ENCODE measurements around the gene CADM4.
"Not testable (repeated sequence)": the region's sequence is repeated elsewhere in the genome, so short reads cannot be mapped to it uniquely, and the experiment has no call there.

The CADM4 gene

DNA sequence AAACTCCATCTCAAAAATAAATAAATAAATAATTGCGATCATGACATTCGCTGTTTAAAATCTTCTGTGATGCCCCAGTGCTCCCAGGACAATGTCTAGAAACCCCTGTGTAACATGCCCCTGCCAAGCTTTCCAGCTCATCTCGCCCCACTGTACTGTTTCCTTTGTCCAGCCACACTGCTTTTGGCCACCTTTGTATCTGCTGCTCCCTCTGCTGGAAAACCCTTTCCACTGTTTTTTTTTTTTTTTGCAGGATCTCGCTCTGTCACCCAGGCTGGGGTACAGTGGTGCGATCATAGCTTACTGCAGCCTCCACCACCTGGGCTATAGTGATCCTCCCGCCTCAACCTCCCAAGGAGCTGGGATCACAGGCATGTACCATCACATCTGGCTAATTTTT, 22.8 kb upstream of the CADM4 start:
- DNase-seq: no peak

DNA sequence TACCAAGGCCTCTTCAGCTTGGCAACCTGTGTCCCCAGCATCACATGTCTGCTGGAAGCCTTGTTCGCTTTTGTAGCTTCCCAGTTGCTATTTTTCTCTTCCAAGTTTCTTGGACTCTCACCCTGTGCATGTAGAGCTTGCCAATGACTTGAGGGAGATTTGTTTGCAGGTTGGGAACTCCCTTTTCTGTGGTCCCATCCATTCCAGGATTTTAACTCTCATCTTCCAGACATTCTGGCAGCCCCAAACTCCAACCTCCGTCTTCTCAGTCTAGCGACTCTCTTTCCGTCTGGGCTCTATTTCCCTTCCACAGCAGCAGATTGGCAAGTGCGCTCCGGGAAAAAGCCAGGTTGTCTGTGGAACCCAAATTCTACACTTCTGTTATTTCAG, 21.3 kb upstream of the CADM4 start:
- no peak for DNase-seq

DNA sequence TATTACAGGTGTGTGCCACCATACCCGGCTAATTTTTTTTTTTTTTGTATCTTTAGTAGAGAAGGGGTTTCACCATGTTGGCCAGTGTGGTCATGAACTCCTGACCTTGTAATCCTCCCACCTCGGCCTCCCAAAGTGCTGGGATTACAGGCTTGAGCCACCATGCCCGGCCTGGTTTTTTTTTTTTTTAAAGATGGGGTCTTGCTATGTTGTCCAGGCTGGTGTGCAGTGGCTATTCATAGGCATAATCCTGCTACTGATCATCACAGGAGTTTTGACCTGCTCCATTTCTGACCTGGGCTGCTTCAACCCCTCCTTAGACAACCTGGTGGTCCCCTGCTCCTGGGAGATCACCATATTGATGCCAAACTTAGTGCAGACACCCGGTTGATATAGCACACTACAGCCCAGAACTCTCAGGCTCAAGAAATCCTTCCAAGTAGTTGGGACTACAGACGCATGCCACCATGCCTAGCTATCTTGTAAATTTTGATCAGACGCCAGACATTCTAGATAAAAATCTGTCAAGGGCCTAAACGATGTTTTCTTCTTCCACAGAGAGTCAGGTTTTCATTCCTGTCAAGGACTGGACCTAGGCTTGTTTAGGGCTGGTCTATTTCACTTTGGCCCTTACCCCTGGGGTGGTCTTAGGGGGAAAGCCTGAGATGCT, 20.8 kb upstream of the CADM4 start:
- DNase-seq: no peak

GRCh38 chr19:43658494-43658893, 18.8 kb upstream of the CADM4 start:
- DNase-seq: no peak

DNA sequence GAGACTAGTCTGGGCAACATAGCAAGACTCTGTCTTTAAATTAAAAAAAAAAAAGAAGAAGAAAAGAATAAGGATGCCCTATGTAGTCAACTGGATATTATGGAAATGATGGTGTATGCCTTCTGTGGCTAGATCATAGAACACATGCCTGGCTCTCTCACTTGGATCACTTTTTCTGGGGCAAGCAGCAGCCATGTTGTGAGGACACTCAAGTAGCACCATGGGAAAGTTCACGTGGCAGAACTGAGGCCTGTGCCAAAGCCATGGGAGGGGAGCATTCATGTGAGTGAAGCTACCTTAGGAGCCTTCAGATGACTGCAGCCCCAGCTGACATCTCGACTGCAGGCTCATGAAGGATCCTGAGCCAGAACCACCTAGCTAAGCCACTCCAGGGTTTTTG, 18.4 kb upstream of the CADM4 start:
- DNase-seq: no peak

DNA sequence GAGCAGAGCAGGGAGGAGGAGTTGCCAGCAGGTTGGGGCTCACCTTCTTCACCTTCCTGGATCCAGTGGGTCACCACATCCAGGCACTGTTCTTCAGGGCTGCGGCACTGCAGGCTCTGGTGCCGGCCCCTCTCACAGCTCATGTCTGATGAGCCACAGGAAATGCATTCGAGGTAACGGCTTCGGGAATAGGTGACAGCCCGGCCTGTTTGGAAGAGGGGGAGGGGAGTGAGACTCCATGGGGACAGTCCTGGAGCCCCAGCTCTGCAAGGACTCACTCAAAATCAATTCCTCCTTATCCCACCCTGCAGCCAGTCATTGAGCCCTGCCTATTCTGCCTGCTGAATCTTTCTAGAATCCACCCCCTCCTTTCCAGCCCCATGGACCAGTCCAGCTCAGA, 16.8 kb upstream of the CADM4 start:
- no peak for DNase-seq

DNA sequence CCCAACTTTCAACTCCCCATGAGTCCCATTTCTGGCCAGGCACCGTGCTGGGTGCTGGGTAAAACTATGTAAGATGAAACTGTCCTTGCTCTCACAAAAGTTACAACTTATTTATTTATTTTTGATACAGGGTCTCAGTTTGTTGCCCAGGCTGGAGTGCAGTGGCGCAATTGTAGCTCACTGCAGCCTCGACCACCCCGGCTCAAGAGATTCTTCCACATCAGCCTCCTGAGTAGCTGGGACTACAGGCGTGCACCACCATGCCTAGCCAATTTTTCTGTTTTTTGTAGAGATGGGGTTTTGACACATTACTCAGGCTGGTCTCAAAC, 12.9 kb upstream of the CADM4 start:
- DNase-seq: no peak

DNA sequence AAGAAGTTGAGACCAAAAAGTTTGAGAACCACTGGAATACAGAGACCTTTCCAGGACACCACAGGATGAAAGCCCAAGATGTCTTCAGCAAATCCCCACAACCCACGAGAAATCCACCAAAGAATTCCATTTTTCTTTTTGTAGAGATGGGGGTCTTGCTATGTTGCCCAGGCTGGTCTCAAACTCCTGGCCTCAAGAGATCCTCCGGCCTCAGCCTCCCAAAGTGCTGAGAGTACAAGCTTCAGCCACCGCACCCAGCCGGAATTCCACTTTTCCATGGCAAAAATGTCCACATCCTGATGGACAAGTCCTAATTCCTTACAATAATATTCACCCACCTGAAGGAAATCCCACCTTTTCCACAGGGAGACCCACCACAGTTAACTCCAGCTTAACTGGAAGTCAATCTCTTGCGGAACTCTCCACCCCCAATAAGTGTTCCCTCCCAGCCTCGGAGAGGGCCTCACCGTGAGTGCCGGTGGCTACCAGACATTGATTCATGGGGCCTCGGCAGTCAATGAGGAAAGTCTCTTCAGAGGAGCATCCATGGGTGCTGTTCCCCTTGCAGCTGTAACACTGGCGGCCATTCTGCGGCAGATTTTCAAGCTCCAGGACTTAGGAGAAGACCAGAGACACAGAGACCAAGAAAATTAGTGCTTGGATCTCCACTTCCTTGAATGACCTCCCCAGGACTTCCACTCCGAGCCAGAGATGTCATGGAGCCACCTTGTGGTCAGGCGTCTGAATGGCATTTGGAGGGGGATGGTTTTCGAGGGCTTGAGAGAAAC, 12.3 kb upstream of the CADM4 start:
- no peak for DNase-seq

DNA sequence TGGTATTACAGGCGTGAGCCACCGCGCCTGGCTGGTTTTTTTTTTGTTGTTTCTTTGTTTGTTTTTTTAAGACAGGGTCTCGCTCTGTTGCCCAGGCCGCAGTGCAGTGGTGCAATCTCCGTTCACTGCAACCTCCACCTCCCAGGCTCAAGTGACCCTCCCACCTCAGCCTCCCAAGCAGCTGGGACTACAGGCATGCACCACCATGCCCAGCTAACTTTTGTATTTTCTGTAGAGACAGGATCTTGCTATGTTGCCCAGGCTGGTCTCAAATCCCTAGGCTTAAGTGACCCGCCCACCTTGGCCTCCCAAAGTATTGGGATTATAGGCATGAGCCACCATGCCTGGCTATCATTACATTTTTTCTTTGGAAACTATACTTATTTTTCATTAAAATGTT, 10.6 kb upstream of the CADM4 start:
- not testable (repeated sequence) for DNase-seq

- DNase-seq: no peak
These were observed 9.9 kb upstream of the CADM4 start for GRCh38 chr19:43649514-43649913.

DNA sequence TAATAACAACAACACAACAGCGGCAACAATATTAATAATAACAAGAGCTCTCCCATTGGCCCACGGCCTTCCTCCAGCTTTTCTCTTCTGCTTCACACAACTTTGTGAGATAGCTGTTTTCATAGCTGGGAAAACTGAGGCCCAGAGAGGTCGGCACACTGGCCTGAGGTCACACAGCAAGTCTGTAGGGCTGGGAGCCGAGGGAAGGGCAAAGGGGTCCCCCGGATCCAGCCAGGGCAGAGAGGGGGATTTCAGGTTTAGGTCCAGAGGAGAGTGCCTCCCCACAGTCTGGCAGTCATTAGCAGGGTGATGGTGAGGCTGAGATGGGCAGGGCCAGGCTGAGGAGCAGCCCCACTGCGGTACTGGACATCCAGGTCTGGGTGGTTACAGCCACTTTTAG, 9.0 kb upstream of the CADM4 start:
- DNase-seq: no peak

DNA sequence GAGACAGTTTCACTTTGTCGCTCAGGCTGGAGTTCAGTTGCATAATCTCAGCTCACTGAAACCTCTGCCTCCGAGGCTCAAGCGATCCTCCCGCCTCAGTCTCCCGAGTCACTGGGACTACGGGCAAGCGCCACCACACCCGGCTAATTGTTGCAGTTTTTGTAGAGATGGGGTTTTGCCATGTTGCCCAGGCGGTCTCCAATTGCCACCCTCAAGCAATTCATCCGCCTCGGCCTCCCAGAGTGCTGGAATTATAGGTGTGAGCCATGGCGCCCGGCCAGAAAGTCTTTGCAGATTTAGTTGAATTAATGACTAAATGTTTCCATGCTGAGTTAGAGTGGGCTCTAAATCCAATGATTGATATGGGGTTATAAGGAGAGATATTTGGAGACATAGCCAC, 4.5 kb upstream of the CADM4 start:
- DNase-seq: no peak

- DNase-seq: no peak
These were observed 3.7 kb upstream of the CADM4 start for GRCh38 chr19:43643326-43643725.

DNA sequence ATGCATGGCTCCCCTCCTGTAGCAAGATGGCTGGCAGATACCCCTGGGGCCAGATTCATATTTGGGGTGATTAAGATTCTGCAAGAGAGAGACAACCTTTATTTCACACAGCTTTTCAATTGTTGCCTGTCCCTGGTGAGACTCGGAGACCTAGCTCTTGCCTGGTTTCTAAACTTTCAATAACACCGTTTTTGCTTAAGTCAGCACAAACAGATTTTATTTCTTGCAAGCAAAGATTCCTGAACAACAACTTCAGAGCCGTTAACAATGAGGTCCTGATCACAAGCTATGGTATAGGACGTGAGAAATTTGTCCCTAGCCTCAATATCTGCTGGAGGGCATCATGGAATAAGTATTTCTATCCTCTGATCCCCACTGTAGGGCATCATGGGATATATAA, 2.9 kb upstream of the CADM4 start:
- no peak for DNase-seq

- DNase-seq: no peak
These were observed 1.7 kb upstream of the CADM4 start for GRCh38 chr19:43641333-43641732.

DNA sequence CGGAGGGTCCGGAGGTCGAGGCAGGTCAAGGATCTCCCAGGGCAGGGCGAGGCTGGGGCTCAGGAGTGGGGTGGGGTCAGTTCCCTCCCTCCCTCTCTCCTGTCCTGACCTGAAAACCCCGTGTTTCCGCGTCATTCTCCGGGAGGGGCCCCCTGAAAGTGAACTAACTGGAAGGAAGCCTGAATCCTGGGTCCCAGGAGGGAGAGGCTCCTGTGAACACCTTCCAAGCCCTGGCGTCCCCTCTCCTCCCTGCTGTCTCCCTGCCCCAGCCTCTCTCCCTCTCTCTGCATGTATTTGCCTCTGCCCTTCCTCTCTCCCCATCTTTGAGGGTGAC, 741 bp upstream of the CADM4 start:
- no peak for DNase-seq

GRCh38 chr19:43638995-43639518, 593 bp downstream of the CADM4 start:
- DNase-seq: no peak

- DNase-seq: no peak
These were observed 1.2 kb downstream of the CADM4 start for GRCh38 chr19:43638214-43638994.

GRCh38 chr19:43636121-43636683, 3.4 kb downstream of the CADM4 start:
- no peak for DNase-seq

DNA sequence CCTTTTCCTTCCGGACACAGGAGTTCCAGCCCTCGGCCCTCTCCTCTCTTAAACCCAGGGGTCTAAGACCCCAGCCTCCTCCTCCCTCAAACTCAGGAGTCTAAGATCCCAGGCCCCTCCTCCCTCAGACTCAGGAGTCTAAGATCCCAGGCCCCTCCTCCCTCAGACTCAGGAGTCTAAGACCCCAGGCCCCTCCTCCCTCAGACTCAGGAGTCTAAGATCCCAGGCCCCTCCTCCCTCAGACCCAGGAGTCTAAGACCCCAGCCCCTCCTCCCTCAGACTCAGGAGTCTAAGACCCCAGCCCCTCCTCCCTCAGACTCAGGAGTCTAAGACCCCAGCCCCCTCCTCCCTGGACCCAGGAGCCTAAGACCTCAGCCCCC, 4.1 kb downstream of the CADM4 start:
- not testable (repeated sequence) for DNase-seq

DNA sequence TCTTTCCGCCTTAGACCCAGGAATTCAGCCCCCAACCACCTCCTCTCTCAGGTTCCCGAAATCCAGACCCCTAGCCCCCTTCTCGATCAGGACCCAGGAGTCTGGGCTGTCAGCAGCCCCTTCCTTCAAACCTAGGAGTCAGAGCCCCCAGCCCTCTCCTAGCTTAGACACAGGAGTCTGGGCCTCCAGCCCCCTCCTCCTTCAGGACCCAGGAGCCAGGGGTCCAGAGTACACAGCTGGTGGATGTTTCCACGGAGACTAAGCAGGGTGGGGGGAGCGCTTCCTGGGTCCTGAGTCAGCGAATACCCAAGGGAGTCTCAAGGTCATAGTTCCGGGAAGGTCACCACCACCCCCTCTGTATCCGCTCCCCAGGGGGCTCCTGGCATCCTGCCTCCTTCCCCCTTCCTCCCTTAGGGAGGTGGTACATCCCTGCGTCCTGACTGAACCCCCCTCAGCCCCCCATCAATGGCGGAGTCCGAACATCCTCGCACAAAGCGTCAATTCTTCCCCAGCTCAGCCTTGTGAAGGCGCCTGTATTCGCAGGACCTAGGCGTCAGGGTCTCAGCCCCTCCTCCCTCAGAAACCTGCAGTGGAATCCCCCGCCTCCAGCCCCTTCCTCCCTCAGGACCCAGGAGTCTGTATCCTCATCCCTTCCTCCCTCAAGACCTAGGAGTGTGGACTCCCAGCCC, 4.6 kb downstream of the CADM4 start:
- DNase-seq: no peak

DNA sequence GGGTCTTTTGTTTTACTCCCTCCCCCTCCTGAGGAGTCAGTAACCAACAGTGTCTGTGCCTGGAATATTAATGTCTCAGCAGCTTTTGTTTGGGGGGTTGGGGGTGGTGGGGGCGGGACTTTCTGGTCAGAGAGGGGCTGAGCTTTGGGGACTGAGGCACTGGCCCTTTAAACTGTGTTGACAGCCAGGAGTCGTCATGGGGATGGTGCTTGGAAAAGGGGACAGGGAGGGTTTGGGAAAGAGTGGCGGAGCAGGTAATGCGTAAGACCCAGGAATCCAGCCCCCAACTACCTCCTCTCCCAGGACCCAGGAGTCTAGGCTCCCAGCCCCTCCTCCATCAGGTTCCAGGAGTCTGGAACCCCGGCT, 5.2 kb downstream of the CADM4 start:
- DNase-seq: no peak

DNA sequence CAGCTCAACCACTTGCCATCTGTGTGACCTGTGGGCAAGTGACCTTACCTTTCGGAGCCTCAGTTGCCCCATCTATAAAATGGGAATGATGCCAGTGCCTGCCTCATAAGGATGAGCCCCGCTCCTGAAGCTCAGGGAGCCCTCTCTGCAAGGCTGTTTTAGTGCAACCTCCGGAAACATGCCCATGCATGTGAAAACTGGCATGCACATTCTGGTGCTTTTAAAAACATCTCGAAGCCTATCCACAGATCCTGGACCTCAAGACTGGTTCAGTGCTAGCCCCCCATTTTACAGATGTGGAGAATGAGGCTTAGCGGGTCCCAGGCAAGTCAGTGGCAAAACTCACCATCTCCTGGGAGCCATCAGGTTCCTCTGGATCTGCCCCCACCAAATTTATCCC, 5.6 kb downstream of the CADM4 start:
- DNase-seq: no peak
